ENCODE data around the gene URB1.
"Not testable (repeated sequence)": the region's sequence is repeated elsewhere in the genome, so short reads cannot be mapped to it uniquely, and the experiment has no call there.

The URB1 gene

GRCh38 chr21:32320059-32320458, 72.8 kb downstream of the URB1 start:
- no peak for DNase-seq (ENCODE audit: low spot score)
- no peak for FAIRE-seq

GRCh38 chr21:32319012-32319411, 73.8 kb downstream of the URB1 start:
- DNase-seq (ENCODE audit: low spot score) (no peak), FAIRE-seq (no peak)

DNA sequence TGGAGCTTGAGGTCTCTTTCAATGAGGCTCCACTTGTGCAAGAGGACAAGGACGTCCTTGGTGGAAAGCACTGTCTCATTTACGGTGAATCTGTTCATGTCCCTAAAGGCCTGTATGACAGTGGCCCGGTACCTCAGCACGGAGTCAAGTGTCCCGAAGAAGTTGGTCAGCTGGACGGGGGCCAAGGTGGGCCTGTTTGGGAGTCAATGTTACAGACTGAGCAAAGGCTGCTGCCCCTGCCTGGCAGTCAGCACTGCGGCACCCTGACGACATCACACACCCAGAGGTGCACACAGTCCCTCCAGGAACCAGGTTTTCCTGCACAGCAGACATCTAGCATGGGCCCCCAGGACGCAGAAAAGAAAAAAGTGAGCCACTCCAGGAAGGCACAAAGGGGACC, 75.1 kb downstream of the URB1 start:
- DNase-seq (ENCODE audit: low spot score) (no peak), FAIRE-seq (no peak)

DNA sequence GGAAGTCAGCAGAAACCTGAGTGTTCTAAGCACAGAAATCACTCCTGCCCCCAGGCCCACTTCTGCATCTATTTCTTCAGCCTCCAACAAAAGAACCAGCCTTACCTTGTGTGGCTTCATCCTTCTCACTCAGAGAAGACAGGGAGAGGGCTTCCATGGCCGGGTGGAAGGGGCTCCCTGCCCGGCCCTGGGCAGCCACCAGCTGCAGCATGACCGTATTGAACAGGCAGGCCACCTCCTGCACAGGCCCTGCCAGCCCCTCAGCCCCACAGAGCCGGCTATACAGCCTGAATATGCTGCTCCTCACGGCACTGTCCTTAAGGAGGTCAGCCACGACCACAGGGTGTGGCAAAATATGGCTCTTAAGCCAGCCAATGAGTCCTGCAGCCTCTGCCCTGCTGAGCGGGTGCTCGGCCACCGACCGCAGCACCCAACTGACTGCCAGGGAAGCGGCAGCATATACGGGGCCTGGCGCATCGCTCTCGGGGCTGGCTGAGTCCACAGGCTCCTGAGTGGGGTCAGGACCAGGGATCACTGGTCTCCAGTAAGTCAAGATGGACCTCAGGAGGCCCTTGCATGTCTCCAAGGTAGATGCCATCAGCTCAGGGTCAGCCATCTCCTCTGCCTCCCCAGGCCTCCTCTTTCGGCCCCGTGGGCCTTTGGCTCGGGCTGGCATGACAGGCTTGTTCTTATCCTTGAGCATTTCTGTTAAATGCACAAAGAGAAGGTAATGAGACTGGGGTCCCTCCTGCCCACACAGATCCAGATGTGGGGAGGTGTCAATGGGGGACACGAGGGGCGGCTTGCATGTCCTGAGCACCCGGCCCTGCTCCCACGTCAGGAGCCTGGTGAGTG, 76.2 kb downstream of the URB1 start:
- no peak for FAIRE-seq
- no peak for DNase-seq (ENCODE audit: low spot score)

- DNase-seq (ENCODE audit: low spot score): no peak
- FAIRE-seq: no peak
Measured at GRCh38 chr21:32315511-32316281, 77.1 kb downstream of the URB1 start.

DNA sequence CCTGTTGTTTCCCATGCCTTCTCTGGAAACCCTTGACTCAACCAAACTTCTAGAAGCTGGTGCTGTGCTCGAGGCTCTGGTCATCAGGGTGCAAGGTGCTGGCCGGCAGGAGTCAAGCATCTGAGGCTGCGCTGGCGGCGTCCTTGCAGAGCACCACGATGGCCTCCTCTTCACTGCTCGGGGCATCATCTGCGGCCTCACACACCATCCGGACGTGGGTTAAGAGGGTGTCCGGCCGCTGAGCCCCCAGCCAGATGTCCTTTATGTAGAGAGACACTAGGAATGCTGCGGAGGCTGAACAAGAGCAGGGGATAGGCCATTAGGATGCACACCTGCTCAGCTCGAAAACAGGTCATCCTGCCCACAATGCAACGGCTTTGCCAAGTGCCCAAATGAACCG, 78.0 kb downstream of the URB1 start:
- DNase-seq (ENCODE audit: low spot score): no peak
- FAIRE-seq: no peak

- FAIRE-seq (no peak), DNase-seq (ENCODE audit: low spot score) (no peak)
Measured at GRCh38 chr21:32312976-32313375, 79.8 kb downstream of the URB1 start.

GRCh38 chr21:32312326-32312725, 80.5 kb downstream of the URB1 start:
- FAIRE-seq: no peak

GRCh38 chr21:32311621-32312020, 81.2 kb downstream of the URB1 start:
- FAIRE-seq (no peak), DNase-seq (ENCODE audit: low spot score) (no peak)

More at GRCh38 chr21:32312326-32312725, 80.5 kb downstream of the URB1 start:
- no peak for DNase-seq (ENCODE audit: low spot score)

- FAIRE-seq; DNase-seq (ENCODE audit: low spot score): not testable (repeated sequence)
Measured at GRCh38 chr21:32310976-32311375, 81.8 kb downstream of the URB1 start.

DNA sequence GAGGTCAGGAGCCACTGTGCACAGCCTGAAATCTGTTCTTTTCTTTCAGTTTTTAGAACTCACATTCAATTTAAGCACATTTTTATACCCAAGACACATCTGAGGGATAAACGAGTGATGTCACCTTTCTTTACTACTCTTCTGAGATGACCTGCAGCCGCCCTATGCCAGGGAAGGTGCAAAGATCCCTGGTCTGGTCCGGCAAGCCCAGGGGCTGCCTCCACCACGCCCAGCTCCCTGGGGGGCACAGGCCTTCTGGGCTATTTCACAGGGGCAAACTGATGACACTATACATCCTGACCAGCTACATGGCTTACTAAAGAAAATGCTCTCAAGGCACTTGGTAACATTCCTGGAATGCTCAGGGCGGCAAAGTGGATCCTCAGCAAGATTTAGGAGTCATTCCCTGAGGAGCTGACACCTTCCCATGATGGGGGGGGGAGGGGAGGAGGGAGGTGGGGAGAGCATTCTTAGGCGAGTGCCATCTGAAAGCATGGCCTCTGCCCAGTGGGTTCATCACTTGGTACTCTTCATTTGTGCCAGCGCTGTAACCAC, 82.8 kb downstream of the URB1 start:
- FAIRE-seq: no peak
- no peak for DNase-seq (ENCODE audit: low spot score)

DNA sequence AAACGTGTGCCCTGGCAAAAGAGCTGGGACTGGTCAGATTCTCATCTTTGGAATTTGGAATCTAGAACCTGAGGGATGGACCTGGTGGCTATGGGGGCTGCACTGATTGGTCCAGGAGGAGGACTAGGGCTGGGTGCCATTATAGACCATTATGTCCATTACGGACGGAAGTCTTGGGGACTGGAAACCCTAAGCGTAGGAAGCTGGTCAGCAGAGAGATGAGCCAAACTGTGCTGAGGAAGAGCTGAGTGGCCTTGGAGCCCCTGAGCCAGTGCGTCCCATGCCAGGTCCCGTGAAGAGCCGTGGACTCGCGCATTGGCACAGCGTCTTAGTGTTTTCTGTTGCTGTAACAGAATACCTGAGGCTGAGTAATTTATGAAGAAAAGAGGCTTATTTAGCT, 84.1 kb downstream of the URB1 start:
- no peak for DNase-seq (ENCODE audit: low spot score)
- no peak for FAIRE-seq

GRCh38 chr21:32307706-32308105, 85.1 kb downstream of the URB1 start:
- no peak for FAIRE-seq
- no peak for DNase-seq (ENCODE audit: low spot score)

GRCh38 chr21:32306021-32306780, 86.6 kb downstream of the URB1 start:
- no peak for FAIRE-seq
- no peak for DNase-seq (ENCODE audit: low spot score)

- FAIRE-seq: no peak
Measured at GRCh38 chr21:32304998-32305397, 87.8 kb downstream of the URB1 start.

DNA sequence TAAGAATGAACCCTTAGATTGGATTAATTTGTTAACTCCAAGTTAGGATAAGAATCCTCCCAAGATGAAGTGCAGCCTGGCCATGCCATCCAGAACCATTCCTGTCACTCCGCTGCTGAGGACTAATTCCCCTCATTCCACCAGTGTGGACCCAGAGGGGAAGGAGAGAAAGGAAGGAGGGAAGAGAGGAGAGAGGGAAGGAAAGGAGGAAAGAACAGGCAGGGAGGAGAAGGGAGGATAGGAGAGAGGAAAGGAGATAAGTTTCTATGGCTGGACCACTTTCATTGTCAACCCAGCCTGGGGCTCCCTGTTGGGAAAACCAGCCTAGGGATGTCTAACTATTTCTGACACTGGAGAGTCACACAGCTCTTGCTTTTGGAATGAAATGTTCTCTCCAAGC, 89.4 kb downstream of the URB1 start:
- no peak for DNase-seq (ENCODE audit: low spot score)
- FAIRE-seq: no peak

More at GRCh38 chr21:32304998-32305397, 87.8 kb downstream of the URB1 start:
- no peak for DNase-seq (ENCODE audit: low spot score)

DNA sequence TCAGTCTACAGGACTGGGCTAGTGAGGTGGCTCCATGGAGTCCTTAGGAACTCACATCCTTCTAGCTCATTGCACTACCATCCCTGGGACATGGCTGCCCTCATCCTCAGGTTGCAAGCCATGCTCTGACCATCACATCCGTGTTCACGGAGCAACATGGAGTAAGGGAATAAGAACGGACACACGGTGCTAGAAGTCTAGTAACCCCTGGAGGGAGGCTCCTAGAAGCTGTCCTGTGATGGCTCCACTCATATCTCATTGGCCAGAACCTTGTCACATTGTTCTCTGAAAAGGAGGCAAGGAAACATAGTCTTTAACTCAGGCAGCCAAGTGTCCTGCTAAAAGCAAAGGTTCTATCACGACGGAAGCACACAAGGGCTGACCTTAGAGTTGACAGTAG, 90.3 kb downstream of the URB1 start:
- no peak for FAIRE-seq
- no peak for DNase-seq (ENCODE audit: low spot score)

- no peak for DNase-seq (ENCODE audit: low spot score)
- FAIRE-seq: no peak
Measured at GRCh38 chr21:32301596-32301995, 91.2 kb downstream of the URB1 start.

- DNase-seq (ENCODE audit: low spot score) (no peak), FAIRE-seq (peak; percentile 93)
Measured at GRCh38 chr21:32300117-32300681, 92.6 kb downstream of the URB1 start.

GRCh38 chr21:32299695-32300094, 93.1 kb downstream of the URB1 start:
- FAIRE-seq: no peak
- DNase-seq (ENCODE audit: low spot score): no peak

DNA sequence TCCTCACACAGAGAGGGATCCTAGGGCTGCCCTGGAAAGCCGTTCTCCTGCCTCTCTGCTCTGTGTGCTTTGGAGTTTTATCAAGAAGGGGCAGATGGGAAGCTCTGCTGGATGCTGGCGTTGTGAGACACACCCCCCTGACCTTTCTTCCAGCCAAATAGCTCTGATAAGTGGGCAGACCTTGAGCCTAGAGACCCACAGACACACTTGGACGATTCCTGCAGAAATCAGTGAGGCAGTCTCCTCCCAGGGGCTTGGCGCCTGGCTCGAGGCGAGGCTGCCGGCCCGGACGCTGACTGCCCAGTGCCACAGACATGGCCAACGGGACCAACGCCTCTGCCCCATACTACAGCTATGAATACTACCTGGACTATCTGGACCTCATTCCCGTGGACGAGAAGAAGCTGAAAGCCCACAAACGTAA, 94.1 kb downstream of the URB1 start, which contains the start of gene MRAP:
Gene MRAP, plus strand, starts transcription at position 198 of the 424 bp plus-strand sequence. Its CDS starts 117 bp downstream, at position 315.
- DNase-seq (ENCODE audit: low spot score) (no peak), FAIRE-seq (no peak)

Measured in urothelium cell line (cell line).